GM20431 (cell line): ENCODE results near the gene ZDHHC7.

ENCODE experiments used
- in situ Hi-C: fragments of 300-500 bp; cut with MseI, MboI; formaldehyde crosslinking; loops from one replicate; pipeline ENCODE4 v1.15.0; 2020; ENCODE audit warnings: low sequenced_read_pairs; ENCODE audit not compliant: unreplicated experiment

ZDHHC7 gene

GRCh38 chr16:85025781-85026653, 14.7 kb upstream of the ZDHHC7 start:
- in situ Hi-C loops: no loop called here

- in situ Hi-C loops: no loop called here
These were observed 8.4 kb upstream of the ZDHHC7 start for GRCh38 chr16:85019659-85020245.

GRCh38 chr16:85018529-85019236, 7.3 kb upstream of the ZDHHC7 start:
- in situ Hi-C loops: no loop called here

DNA sequence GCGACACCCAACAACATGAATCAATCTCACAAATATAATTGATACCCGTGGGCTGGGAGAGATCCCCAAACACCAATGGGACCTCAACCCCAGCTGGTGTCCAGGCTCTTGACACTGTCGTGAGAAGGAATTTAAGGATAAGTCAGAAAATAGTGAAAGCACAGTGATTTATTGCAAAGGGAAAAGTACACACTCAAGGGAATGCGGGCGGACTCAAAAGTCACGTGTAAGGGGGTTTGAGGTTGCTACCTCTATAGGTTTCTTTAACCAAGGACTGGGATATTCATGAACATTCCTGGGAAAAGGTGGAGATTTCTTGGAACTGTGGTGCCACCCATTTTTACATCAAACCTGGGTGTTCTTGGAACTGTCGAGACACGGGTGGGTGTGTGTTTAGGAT, 6.3 kb upstream of the ZDHHC7 start:
- in situ Hi-C loops: no loop called here

DNA sequence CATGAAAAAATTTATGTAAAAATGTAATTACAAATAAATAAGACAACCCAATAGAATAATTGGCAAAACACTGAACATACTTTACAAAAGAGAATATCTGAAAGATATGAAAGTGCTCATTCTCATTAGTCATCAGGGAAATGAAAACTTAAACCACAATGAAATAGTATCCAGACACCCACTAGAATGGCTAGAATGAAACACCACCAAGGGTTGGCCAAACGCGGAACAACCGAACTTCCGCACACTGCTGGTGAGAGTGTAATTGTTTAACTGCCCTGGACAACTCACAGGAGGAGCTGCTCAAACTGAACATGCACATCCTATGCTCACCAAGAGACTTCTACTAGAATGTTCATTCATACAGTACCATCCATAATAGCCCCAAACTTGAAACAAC, 5.8 kb upstream of the ZDHHC7 start:
- in situ Hi-C loops: no loop called here

GRCh38 chr16:85015481-85016187, 4.3 kb upstream of the ZDHHC7 start:
- in situ Hi-C loops: no loop called here

DNA sequence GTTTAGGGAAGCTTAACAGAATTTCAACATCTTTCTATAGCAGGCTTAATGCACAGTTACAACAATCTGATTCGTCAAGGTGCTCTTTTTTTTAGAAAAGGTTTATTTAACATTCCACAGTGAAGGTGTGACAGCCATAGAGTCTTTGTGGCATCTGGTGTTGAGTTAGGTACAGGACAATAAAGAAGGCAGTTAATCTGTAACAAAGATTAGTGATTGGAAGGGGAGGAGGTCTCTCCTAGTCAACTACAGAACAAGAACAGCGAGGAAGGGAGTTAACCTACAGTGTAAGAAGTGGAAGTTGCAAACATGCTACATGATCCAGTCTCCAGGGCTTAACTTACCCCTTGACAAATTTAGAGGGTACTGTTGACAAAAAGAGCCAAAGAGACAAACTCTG, 3.0 kb upstream of the ZDHHC7 start:
- in situ Hi-C loops: no loop called here

GRCh38 chr16:85011846-85012284, 530 bp upstream of the ZDHHC7 start:
- in situ Hi-C loops: no loop called here

GRCh38 chr16:85010446-85010930, 847 bp downstream of the ZDHHC7 start:
- in situ Hi-C loops: no loop called here

DNA sequence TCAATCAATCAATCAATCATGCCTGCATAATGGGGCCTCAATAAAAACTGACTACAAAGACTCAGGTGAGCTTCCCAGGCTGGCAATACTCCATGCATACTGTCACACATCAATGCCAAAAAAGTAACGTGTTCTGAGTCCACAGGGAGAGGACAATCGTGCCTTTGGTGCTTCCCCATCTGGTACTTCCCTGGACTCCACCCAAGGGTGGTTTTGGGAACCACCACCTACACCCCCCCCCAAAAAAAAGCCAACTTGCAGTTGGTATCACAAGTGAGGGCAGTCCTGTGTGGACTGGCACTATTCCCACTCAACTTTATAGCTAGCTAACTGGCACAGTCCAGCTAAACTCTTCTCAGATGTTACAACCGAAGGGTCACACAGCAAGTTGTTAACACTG, 3.1 kb downstream of the ZDHHC7 start:
- in situ Hi-C loops: no loop called here

- in situ Hi-C loops: no loop called here
These were observed 3.7 kb downstream of the ZDHHC7 start for GRCh38 chr16:85007496-85008214.

- in situ Hi-C loops: no loop called here
These were observed 4.7 kb downstream of the ZDHHC7 start for GRCh38 chr16:85006639-85007038.

DNA sequence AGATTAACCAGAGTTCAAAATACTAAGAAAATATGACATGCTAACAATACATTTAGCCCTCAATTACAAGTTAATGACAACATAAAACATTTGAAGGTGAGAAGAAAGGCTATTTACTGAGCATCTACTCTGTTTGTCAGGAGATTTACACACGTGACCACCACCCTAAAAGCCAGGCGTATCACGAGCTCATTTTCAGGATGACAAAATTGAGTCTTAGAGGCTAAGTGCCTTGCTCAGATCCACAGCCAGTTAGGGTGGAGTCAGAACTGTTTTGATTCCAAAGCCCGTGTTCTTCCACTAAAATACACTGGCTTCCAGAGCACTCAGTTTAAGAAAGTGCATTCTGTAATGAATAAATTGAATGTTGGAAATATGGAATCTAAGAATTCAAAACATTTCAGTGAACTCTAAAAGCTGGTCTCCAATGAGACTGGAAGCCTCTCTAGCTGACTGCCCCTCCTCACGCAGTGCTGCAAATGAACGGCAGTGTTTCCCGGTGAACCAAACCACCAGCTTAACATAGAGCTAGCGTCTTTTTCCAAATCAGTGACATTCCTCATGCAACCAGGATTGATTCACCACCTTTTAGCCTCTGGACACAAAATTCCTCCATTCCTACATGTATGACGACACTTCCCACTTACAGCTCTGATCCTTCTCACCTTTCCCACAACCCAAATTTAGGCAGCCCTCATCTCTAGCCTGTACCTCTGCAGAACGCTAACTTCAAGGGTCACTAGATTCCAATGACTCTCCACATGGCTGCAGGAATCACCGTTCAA, 5.9 kb downstream of the ZDHHC7 start:
- in situ Hi-C loops: no loop called here

- in situ Hi-C loops: no loop called here
These were observed 6.6 kb downstream of the ZDHHC7 start for GRCh38 chr16:85004587-85005205.

DNA sequence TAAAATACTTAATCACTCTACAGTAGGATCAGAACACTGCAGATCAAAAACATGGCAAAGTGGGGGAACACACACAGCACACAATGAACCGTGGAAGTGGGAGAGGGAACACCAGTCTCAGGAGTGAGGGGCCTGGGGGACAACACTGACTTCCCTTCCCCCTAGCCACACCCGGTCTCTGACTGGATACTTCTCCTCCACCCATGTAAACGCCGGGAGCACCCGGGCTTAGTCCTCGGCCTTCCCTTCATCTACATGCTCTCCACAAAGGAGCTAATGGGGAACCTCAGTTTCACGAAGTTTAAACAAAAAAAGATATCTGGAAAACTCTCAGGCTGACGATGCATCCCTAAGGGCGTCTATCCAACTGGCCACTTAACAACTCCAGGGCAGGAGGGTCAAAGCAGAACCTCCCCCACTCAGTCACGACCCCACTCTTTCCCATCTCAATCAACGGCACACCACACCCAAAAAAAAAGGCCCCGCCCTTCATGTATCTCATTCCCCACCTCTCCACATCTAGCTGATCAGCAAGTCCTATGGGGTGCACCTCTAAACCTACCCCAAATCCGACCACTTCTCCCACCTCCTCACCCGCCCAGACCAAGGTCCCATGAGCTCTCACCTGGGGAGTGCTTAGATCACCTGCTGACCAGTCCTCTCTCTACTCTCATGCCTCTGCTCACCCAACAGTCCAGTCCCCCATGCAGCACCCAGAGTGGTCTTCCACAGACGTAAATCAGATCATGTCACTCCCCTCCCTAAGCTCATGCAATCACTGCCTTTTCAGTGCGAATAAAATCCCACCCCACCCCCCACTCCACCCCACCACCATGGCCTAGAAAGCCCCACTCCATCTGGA, 7.4 kb downstream of the ZDHHC7 start:
- in situ Hi-C loops: no loop called here

DNA sequence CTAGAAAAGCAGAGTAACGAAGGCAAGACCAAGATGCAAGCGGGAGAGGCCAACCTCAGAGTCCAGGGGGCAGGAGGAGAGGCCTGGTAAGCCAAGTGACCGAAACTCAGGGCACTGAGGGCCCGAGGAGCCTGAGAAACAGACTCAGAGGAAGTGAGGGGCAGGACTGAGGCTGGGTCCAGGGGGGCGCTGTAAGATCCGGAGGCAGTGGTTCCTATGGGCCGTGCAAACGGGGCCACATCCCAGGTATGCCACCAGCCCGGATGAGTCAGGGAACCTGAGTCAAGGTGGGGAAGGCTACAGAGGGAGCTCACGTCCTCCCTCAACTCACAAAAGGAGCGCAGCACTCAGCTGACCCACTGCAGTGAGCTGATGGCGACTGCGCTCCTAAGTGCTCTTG, 8.3 kb downstream of the ZDHHC7 start:
- in situ Hi-C loops: no loop called here

- in situ Hi-C loops: no loop called here
These were observed 8.7 kb downstream of the ZDHHC7 start for GRCh38 chr16:85002608-85003007.

- in situ Hi-C loops: no loop called here
These were observed 9.2 kb downstream of the ZDHHC7 start for GRCh38 chr16:85002099-85002541.
